ENCODE measurements around the gene UPK3B.
"Not testable (repeated sequence)": the region's sequence is repeated elsewhere in the genome, so short reads cannot be mapped to it uniquely, and the experiment has no call there.

Gene UPK3B

GRCh38 chr7:76513817-76514799 lies 3.8 kb downstream of the UPK3B start:
- DNase-seq (ENCODE audit: low read depth): no peak
- TF ChIP-seq CTCF (conservative IDR thresholded peaks at IDR 0.05; ENCODE audit: low read depth, low read length): no peak
- H3K4me3 ChIP-seq (ENCODE audit: low read length): no peak overlapping the region

DNA sequence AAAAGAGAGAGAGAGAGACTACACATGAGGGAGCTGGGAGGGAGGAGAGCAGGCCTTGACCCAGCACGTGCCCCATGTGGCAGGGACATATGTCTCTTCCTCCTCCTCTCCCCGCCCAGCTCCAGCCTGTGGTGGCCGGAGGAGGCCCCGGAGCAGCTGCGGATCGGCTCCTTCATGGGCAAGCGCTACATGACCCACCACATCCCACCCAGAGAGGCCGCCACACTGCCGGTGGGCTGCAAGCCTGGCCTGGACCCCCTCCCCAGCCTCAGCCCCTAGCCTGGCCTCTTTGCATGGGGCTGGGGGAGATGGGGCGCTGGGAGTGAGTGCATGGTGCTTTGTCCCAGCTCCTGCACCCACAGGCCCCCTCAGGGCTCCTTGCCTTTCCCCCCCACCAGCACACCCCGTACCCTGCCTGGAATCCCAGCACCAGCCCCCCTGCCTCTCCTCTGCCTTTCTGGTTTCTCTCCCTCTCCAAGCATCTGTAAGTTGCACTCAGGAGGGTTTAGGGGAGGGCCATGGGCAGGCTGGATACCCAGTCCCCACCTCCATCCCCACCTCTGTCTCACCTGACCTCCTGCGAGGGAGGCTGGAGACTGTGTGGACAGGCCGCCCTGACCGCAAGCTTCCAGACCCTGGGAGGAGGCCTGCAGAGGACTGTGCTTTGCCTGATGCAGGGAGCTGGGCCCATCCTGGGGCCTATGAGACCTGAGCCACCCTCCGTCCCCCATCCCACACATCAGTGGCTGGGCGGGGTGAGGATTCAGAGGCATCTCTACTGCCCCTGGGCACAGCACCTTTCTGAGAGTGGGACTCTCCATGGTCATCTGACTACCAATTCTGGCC lies 4.8 kb downstream of the UPK3B start:
- no peak for DNase-seq (ENCODE audit: low read depth)
- no peak overlapping the region for H3K4me3 ChIP-seq (ENCODE audit: low read length)
- TF ChIP-seq CTCF (conservative IDR thresholded peaks at IDR 0.05; ENCODE audit: low read depth, low read length): no peak

- peak; percentile 93 for TF ChIP-seq CTCF (conservative IDR thresholded peaks at IDR 0.05; ENCODE audit: low read depth, low read length)
- H3K4me3 ChIP-seq (ENCODE audit: low read length): no peak overlapping the region
- DNase-seq (ENCODE audit: low read depth): no peak
Observed at GRCh38 chr7:76515999-76516443, 5.7 kb downstream of the UPK3B start.

DNA sequence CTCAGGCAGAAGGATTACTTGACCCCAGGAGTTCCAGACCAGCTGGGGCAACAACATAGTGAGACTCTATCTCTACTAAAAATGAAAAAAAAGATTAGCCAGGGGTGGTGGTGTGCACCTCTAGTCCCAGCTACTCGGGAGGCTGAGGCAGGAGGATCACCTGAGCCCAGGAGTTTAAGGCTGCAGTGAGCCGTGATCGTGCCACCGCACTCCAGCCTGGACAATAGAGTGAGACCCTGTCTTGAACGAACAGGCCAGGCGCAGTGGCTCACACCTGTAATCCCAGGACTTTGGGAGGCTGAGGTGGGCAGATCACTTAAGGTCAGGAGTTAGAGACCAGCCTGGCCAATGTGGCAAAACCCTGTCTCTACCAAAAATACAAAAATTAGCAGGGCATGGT lies 6.6 kb downstream of the UPK3B start:
- not testable (repeated sequence) for H3K4me3 ChIP-seq (ENCODE audit: low read length); DNase-seq (ENCODE audit: low read depth)

GRCh38 chr7:76526183-76526582 lies 15.8 kb downstream of the UPK3B start:
- H3K4me3 ChIP-seq (ENCODE audit: low read length); DNase-seq (ENCODE audit: low read depth): not testable (repeated sequence)

- not testable (repeated sequence) for H3K4me3 ChIP-seq (ENCODE audit: low read length); DNase-seq (ENCODE audit: low read depth)
Observed at GRCh38 chr7:76531643-76532042, 21.3 kb downstream of the UPK3B start.

DNA sequence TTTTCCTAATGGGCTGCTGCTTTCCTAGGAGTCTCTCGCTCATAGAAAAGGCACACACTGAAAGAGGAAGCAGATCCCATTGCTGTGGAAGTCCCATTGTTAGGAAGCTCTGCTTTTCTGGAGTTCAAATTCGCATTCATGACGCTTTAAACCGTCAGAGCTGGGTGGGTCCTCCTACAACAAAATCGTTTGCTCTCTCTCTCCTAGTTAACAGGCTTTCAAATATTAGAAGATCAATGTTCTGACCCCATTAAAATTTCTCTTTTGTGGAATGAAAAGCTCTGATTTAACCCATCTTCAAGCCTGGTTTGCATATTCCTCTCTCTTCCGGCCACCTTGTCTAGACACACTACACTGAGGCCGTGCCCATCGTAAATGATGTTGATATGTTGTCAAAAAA lies 32.8 kb downstream of the UPK3B start, which contains the start of gene SPDYE16:
SPDYE16 (minus strand) TSS at position 101 of the 400 bp plus-strand sequence. CDS start 1,838 bp downstream, outside the sequence.
- DNase-seq (ENCODE audit: low read depth); H3K4me3 ChIP-seq (ENCODE audit: low read length): not testable (repeated sequence)

DNA sequence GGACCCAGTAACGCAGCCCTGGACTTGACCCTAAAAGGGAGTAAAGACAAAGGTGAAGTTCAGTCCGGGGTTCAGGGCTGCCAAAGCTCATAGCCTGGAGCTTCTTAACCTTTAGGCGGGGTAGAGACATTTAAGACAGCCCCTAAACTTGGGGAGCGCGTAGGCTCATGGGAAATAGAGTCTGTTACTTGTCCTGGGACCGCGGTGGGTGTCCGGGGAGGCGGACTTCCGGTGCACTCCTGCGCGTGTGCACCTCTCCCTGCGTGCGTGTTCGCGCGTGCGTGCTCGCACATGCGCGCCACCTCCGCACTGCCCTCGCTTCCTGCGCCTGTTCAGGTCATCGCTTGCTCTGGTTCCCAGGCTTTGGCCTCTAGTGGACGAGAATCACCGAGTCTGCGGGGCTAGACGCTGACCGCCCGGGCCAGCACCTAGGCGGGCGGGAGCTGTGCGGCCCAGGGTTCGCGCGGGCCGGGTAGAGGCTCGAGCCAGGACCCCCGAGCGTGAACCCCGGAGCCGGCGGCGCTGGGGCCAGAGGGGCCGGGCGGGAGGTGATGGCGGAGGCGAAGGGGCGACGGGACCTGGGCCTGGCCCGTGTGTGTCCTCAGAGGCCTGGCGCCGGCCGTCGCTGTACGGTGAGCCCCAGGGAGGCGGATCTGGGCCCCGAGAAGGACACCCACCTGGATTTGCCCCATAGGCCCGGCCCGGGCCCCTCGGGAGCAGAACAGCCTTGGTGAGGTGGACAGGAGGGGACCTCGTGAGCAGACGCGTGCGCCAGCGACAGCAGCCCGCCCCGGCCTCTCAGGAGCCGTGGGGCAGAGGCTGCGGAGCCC lies 38.9 kb downstream of the UPK3B start:
- H3K4me3 ChIP-seq (ENCODE audit: low read length): peak overlapping the region; percentile 67
- peak; percentile 62 for DNase-seq (ENCODE audit: low read depth)

DNA sequence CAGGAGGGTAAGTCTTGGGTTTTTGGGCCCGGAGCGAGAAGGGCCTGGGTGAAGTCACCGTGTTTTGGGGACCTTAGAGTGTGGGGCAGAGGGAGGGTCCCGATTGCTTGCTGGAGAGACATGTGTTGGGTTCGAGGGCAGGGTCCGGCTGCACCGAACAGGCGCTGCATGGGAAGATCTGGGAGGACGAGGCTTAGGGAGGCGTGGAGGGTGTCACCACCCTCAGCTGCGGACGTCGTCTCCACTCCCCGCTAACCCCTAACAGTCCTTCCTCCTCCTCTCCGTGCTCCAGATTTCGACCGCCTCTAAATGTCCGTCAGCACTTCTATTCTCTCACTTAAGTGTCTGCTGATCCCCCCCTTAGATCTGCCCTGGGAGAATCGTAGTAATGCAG lies 39.5 kb downstream of the UPK3B start:
- not testable (repeated sequence) for DNase-seq (ENCODE audit: low read depth)

DNA sequence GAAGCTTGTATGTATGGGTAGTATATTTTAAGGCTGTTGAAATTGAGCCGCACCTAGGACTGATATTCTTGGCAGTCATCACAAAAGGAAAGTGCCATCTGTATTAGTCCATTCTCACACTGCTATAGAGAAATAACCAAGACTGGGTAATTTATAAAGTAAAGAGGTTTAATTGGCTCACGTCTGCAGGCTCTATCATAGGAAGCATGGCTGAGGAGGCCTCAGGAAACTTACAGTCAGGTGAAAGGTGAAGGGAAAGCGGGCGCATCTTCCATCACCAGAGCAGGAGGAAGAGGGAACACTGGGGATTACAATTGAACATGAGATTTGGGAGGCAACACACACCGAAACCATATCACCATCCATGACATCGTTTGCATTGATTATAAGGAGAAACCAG lies 41.6 kb downstream of the UPK3B start:
- DNase-seq (ENCODE audit: low read depth); H3K4me3 ChIP-seq (ENCODE audit: low read length): not testable (repeated sequence)

More for the DNA sequence above, 39.5 kb downstream of the UPK3B start:
- peak overlapping the region; percentile 67 for H3K4me3 ChIP-seq (ENCODE audit: low read length)

- not testable (repeated sequence) for DNase-seq (ENCODE audit: low read depth); H3K4me3 ChIP-seq (ENCODE audit: low read length)
Observed at GRCh38 chr7:76559685-76560084, 49.3 kb downstream of the UPK3B start.

GRCh38 chr7:76560157-76560556 lies 49.8 kb downstream of the UPK3B start:
- not testable (repeated sequence) for DNase-seq (ENCODE audit: low read depth); H3K4me3 ChIP-seq (ENCODE audit: low read length)

- DNase-seq (ENCODE audit: low read depth); H3K4me3 ChIP-seq (ENCODE audit: low read length): not testable (repeated sequence)
Observed at GRCh38 chr7:76561342-76561741, 51.0 kb downstream of the UPK3B start.

- not testable (repeated sequence) for DNase-seq (ENCODE audit: low read depth); H3K4me3 ChIP-seq (ENCODE audit: low read length)
Observed at GRCh38 chr7:76565001-76565400, 54.6 kb downstream of the UPK3B start.

Data from retinal pigment epithelial cell (primary cell).